H1 (cell line): ENCODE data around the gene COL6A1. TPM values are rescaled to one million over a fixed set of nuclear protein-coding genes. Genes with fewer than 3 reads are reported as not detected.

Experiments
- CEBPB ChIP-seq: IDR thresholded peaks from 2 replicates; pipeline ENCODE4 v1.6.1; 2012; ENCODE audit warnings: low read depth, low read length
- CHD2 ChIP-seq: IDR thresholded peaks from 2 replicates; pipeline ENCODE4 v1.6.1; 2012; ENCODE audit warnings: low read length, improper control_type of control experiment
- KDM5A ChIP-seq: fragments of 200-600 bp; IDR thresholded peaks from 2 replicates; pipeline ENCODE4 v1.7.1; 2012; ENCODE audit warnings: mild to moderate bottlenecking, low read length, inconsistent platforms, mixed read lengths
- TAF7 ChIP-seq: optimal IDR thresholded peaks from 2 replicates; pipeline ENCODE3; 2011; ENCODE audit warnings: low read depth, mild to moderate bottlenecking, inconsistent platforms, low read length, moderate library complexity, borderline replicate concordance
- polyA plus RNA-seq, 7 experiments: library from polyadenylated mRNA; depleted of rRNA in 3 of 7; stranded (reverse) in 5 of 7; unstranded in 2 of 7; fragments of >200 nt in 5 of 7; fragments of 200-250 nt in 2 of 7; gene quantifications; 1 replicate in 5 of 7; 2 replicates in 1 of 7; 4 replicates in 1 of 7; pipeline versions ENCODE4 v1.2.1 to v1.2.3, GENCODE V29; 2011 to 2013; ENCODE audit warnings: missing spikeins in 2 of 7, mixed read lengths in 2 of 7
- total RNA-seq: library from RNA; stranded (reverse); fragmentation: NEBNext Ultra II Directional; extraction: Animal tissue kit (Norgen Biotek cat#: 25700); gene quantifications from 2 replicates; pipeline ENCODE4 v1.2.1, GENCODE V29; 2021

Gene COL6A1
- total and polyA plus RNA-seq, 2 of the 8 experiments (the other 6 are each of a cell fraction or from before 2014, with no cell fraction given), result 100 to 115 TPM

GRCh38 chr21:45938811-45939520, 42.6 kb upstream of the COL6A1 start (continued):
- TF ChIP-seq CEBPB (no peak), CHD2 (no peak), TAF7 (no peak), KDM5A (no peak)
